Kidney epithelial cell (primary cell): ENCODE results near the gene CCHCR1. TPM values are rescaled to one million over a fixed set of nuclear protein-coding genes. Genes with fewer than 3 reads are reported as not detected.
"Not testable (repeated sequence)": the region's sequence is repeated elsewhere in the genome, so short reads cannot be mapped to it uniquely, and the experiment has no call there.

Experiments used
- DNase-seq: peaks from one replicate; pipeline ENCODE4 v3.0.0-alpha.2; 2010; ENCODE audit warnings: low read depth
- H3K27me3 ChIP-seq: 2 replicates; pipeline ENCODE4 v1.6.0; 2011; ENCODE audit warnings: low read length; ENCODE audit not compliant: control insufficient read depth, insufficient read depth
- H3K36me3 ChIP-seq: 2 replicates; pipeline ENCODE4 v1.5.1; 2011; ENCODE audit warnings: low read length; ENCODE audit not compliant: control insufficient read depth, insufficient read depth
- H3K4me3 ChIP-seq: 2 replicates; pipeline ENCODE4 v1.5.1; 2011; ENCODE audit warnings: low read depth, mild to moderate bottlenecking, control low read depth, low read length
- CTCF ChIP-seq: IDR thresholded peaks from 2 replicates; pipeline ENCODE4 v1.5.1; 2011; ENCODE audit warnings: mild to moderate bottlenecking, moderate library complexity, low read length, control low read depth, inconsistent platforms; ENCODE audit not compliant: insufficient read depth, poor library complexity, severe bottlenecking
- total RNA-seq: library from RNA; depleted of rRNA; stranded (reverse); fragments of >200 nt; gene quantifications from 2 replicates; pipeline ENCODE4 v1.2.3, GENCODE V29; 2015

CCHCR1 gene
- total RNA-seq, 1 donor from 2014 or later, result 20.2 TPM

DNA sequence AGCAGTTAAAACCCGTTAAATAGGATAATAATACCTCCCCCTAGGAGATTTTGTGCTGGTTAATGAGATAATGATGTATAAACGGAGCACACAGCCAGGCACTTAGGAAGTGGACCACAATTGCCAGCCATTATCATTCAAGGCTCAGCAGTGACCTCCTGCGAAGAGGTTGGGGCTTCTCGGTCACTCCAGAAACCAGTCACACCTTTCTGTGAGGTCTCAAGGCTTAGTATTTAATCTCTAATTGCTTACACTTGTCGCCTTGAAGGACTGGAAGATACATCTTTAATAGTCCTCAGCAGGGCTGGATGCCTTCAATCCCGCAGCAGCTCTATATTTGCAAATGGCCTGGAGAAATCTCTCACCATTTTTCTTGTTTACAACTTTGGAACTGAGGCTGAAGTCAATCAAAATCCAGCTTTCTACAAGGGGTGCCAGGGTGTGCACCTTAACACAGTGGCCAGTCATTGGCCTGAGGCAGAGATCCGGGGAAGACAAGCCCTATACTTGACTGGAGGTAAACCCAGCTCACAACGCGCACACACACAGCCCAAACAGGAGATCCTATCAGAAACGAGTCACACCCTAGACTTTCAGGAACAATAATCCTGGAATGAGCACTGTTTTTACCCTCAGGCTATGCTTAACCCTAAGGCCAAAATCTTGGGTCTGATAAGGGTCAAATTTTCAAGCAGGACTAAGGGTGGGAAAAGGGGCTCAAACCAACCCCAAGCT lies 11.7 kb upstream of the CCHCR1 start:
- no peaks in the 10 kb centered on the region for H3K36me3 ChIP-seq
- no peaks in the 10 kb centered on the region for H3K27me3 ChIP-seq
- no peak for DNase-seq
- no peak for TF ChIP-seq CTCF
- no peak overlapping the region for H3K4me3 ChIP-seq

DNA sequence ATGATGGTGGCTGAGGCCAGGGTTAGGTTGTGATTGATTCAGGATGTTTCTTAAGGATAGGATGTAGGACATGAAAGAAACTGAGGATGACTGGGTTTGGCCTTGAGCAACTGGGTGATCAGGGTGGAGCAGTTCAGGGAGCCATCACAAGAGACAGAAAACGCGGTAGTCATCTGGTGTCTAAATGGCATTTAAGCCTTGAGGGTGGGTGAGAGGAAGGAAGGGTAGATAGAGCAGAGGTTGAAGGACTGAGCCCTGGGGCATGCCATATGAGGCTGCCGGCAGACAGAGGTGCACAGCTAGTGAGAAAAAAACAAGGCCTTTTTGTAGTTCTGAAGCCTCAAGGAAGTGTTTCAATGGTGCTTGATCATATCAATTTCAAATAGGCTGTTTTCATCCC lies 11.0 kb upstream of the CCHCR1 start:
- Histone ChIP-seq H3K36me3 (no peaks in the 10 kb centered on the region), H3K27me3 (no peaks in the 10 kb centered on the region), H3K4me3 (no peak overlapping the region)
- no peak for TF ChIP-seq CTCF
- no peak for DNase-seq

DNA sequence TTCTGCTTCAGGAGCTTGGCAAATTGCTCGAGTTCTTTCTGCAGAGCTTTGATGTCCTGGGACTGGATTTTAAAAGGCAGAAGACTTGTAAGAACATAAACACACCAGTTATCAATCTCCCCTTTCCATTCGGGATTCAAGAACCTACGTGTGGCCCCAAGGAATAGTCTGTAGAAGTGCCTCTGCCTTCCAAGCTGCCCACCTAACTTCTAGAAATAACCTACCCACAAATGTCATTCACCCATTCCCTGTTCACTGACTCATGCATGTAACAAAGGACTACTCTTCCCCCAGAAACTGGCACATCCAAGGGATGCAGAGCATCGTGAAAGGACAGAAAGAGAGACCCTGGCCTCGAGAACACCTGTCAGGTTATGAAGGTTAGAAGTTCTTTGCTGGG lies 8.4 kb upstream of the CCHCR1 start:
- no peak for DNase-seq
- Histone ChIP-seq H3K4me3 (no peak overlapping the region), H3K36me3 (no peaks in the 10 kb centered on the region), H3K27me3 (no peaks in the 10 kb centered on the region)
- no peak for TF ChIP-seq CTCF

DNA sequence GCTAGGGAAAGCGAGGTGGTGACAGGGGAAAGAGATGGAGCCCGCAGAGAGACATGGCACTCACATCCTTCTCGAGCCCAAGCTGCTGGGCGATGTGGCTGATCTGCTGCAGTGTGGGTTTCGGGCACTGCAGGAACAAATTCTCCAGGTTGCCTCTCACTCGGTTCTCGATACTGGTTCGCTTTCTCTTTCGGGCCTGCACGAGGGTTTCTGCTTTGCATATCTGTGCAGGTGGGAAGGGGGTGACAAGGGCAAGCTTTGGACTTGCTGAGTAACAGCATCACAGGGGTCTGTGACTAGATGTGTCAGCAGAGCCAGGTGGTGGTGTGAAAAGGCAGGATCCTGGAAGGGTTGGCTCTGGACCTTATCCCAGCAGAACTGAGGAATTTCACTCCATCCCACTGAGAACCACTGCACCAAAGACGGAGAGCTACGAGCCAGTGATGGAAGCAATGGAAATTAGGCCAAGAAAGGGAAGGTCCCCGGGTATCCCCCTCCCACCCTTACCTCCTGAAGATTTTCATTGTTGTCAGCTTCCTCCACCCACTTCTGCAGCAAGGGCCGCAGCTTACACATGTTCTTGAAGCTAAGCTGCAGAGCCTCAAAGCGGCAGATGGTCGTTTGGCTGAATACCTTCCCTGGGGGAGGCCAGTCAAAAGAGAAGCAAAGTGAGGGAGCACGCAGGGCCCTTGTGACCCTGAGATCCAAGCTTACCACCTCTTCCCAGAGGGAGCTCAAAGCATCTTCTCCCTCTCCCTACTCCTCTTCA lies 7.6 kb upstream of the CCHCR1 start:
- H3K4me3 ChIP-seq, H3K27me3 ChIP-seq, DNase-seq, H3K36me3 ChIP-seq: not testable (repeated sequence)

GRCh38 chr6:31164475-31165063 lies 7.0 kb upstream of the CCHCR1 start:
- not testable (repeated sequence) for DNase-seq, H3K36me3 ChIP-seq, H3K4me3 ChIP-seq, H3K27me3 ChIP-seq

- no peaks in the 10 kb centered on the region for H3K36me3 ChIP-seq
- DNase-seq, result no peak
- no peak overlapping the region for H3K4me3 ChIP-seq
- TF ChIP-seq CTCF, result no peak
- no peaks in the 10 kb centered on the region for H3K27me3 ChIP-seq
Observed at GRCh38 chr6:31163922-31164321, 6.3 kb upstream of the CCHCR1 start.
